T-helper 1 cell treated with Interleukin-12 subunit alpha and Interleukin-12 subunit beta and Interleukin-4 antibody, amounts not matched to agents 30 ng/mL and 1 ng/mL, for 36 hours (primary cell): ENCODE data around the gene TRUB1. TPM values are rescaled to one million over a fixed set of nuclear protein-coding genes. Genes with fewer than 3 reads are reported as not detected.

Source experiments
- intact Hi-C: fragments of 100-400 bp; cut with micrococcal nuclease; formaldehyde crosslinking; loops from one replicate; pipeline ENCODE4 v1.15.1; 2024
- total RNA-seq: library from RNA; stranded (reverse); gene quantifications from 2 replicates; pipeline ENCODE4 v1.2.3, GENCODE V29; 2022

TRUB1 gene
- total RNA-seq, 1 donor from 2014 or later = 14.2 TPM

GRCh38 chr10:114923551-114923950 is 14.4 kb upstream of the TRUB1 start:
- intact Hi-C loops = no loop called here

DNA sequence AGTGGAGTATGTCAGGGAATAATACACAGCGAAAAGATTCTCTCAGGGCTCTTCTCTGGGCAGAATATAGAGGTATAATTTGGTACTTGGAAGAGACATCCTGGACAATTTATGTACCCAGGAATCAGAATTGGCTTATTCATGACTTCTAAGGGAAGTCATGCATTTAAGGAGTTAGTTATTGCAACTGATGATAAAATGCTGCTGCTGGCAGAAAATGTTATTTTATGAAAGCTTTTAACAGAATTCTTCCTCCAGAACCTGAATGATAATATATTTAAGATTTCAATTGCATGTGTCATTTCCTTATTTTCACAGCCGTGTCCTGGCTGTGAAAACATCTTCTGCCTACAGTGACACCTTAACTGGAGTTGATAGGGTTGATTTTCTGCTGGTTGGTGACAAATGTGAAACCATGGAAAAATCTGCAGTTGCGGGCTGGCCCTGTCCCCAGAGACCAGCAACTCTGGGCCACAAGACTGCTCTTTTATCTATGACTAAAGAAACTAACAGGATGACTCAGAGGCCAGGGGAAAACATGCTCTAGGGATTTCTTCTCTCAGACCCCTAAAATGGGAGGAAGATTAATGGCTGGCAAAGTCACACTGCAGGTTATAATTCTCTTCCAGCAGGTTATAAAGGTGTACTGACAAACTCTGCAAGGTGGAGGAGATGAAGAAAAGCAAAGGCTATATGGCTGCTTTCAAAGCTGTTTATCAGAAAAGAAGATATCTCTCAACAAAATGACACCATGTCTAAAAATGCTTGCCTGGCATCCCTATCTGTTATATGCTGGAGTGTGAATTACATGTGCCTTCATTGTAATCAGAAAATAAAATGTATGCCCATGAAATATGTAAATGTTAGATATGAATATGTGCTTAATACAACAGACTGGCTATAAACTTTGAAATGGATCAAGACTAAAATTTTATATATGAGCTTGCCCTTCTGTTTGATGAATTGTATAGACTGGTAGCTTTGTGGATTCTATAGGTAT is 12.1 kb upstream of the TRUB1 start:
- intact Hi-C loops = no loop called here

DNA sequence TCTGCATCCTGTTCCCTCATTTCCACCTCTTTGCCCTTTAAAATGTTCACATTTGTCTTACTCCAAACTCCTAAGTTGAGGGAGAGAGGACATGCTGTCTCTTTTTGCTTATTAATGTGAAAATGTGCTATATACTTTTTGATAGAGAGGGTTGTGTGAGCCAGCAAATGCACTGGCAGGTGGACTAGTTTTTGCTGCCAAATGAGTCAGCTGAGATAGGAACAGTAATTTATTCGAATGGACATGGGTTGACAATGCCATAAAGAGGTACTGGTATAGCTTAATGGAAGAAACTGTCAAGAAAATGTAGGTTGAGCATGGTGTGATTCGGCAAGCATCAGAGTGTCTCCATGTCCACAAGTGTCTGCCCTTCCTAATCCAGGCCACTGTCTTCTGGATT is 9.2 kb upstream of the TRUB1 start:
- intact Hi-C loops = no loop called here

- intact Hi-C loops = loop anchor here (10.0 kb wide), 1 partner anchor 966 kb away; no protein-coding TSS in a partner anchor
These were observed 7.7 kb upstream of the TRUB1 start for GRCh38 chr10:114930320-114930719.

DNA sequence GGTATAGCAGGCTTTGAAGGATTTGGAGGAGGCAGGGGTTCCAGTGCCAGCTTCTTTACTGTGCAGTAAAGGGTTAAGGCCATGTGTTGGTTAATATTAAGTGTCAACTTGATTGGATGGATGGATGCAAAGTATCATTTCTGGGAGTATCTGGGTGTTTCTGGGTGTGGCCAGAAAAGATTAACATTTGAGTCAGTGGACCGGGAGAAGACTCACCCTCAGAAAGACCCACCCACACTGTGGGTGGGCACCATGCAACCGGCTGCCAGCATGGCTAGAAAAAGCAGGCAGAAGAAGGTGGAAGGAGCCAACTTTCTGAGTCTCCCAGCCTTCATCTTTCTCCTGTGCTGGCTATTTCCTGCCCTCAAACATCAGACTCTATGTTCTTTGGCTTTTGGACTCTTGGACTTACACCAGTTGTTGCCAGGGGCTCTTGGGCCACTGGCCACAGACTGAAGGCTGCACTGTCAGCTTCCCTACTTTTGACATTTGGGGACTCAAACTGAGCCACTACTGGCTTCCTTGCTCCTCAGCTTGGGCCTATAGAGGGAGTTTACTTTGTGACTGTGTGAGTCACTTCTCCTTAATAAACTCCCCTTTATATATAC is 6.8 kb upstream of the TRUB1 start:
- intact Hi-C loops = loop anchor here (10.0 kb wide), 1 partner anchor 966 kb away; no protein-coding TSS in a partner anchor

DNA sequence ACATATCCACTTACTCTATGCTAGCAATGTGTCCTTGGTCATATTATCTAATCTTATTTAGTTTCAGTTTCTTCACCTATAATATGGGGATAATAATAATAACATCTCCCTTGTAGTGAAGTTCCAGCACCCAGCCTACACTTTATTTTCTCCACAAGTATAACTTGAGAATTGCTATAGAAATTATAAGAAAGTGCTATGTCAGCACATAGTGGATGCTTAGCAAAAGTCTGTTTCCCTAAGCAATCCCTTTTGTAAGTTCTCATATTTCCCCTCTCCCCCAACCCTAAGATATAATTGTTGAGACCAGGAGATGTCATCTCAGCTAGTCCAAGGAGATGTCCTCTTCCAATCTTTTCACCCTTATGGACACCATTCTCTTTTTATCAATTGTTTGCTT is 5.8 kb upstream of the TRUB1 start:
- intact Hi-C loops = loop anchor here (10.0 kb wide), 1 partner anchor 967 kb away; no protein-coding TSS in a partner anchor

GRCh38 chr10:114932945-114933344 is 5.0 kb upstream of the TRUB1 start:
- intact Hi-C loops = loop anchor here (10.0 kb wide), 1 partner anchor 968 kb away; no protein-coding TSS in a partner anchor

GRCh38 chr10:114933588-114933987 is 4.4 kb upstream of the TRUB1 start:
- intact Hi-C loops = loop anchor here (10.0 kb wide), 1 partner anchor 969 kb away; no protein-coding TSS in a partner anchor

- intact Hi-C loops = loop anchor here (10.0 kb wide), 1 partner anchor 969 kb away; no protein-coding TSS in a partner anchor
These were observed 4.0 kb upstream of the TRUB1 start for GRCh38 chr10:114933995-114934394.

DNA sequence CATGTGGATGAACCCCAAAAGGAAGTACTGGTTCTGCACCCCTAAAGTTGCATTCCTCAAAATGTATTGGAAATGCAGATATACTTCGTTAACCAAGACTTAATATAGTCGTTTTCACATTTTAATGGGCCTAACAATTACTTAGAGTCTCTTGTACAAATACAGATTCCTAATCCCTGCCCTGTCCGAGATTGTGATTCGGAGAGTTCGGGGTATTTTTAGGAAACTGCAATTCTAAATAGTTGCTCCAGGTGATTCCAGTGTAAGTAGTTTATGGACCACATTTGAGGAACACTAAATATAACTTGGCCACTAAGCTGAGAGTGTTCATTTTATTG is 830 bp downstream of the TRUB1 start:
- intact Hi-C loops = loop anchor here (1.0 to 10.0 kb wide), 16 partner anchors 28 to 1250 kb away; partner anchors contain the start of genes ATRNL1 and CCDC186

DNA sequence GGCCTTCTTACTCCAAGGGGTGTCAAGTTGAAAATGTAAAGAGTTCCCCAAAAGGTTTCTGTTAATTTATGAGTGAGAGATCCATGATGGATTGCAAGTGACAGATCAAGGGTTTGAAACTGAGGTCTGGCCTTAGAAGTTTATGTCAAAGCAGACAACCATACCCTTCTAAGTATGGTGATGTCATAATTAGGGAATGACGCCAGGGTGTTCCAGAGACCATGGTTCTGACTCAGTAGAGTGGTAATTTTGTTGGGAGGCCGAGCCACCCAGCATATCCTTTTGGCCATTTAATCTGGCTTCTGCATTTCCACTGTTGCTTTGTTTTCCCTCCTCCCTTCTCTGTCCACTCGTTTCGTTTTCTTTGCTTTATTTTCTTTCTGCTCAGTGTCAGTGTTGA is 2.7 kb downstream of the TRUB1 start:
- intact Hi-C loops = no loop called here

- intact Hi-C loops = no loop called here
These were observed 5.0 kb downstream of the TRUB1 start for GRCh38 chr10:114943000-114943399.

DNA sequence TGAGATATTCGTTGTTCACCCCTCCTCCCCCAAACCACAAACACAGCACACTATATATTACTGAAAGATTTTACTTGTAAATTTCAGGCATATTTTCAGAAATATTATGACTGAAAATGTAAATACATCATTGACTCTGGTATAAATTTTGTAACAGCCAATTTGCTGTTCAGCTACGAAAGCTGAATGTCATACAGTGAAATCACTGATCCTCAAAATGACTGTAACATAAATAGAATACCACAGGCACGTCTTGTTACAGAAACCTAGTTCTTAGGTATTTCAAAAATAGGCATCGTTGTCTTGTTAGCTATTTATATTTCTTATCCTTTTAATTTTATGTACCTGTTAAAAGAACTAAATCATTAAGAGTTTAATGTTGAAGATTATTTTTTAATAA is 15.1 kb downstream of the TRUB1 start:
- intact Hi-C loops = no loop called here

DNA sequence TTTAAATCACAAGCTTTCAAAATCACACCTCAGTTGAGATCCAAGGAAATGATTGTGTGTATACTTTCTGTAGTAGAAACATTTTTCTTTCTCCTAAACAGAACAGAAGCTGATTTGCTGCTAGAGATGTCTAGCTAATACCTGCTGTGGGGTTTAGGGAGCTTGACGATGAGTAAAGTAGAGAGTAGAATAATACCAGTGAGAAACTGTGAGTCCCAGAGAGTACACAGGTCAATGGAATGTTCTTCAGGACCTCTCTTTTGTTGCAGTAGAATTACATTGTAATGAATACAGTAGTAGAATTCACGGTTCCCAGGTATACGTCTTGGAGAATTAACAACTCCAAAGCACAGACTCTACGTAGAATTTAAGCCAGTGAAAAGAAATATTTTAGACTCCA is 18.0 kb downstream of the TRUB1 start:
- intact Hi-C loops = no loop called here

GRCh38 chr10:114956466-114956865 is 18.5 kb downstream of the TRUB1 start:
- intact Hi-C loops = no loop called here

- intact Hi-C loops = no loop called here
These were observed 19.1 kb downstream of the TRUB1 start for GRCh38 chr10:114957122-114957521.

- intact Hi-C loops = no loop called here
These were observed 19.7 kb downstream of the TRUB1 start for GRCh38 chr10:114957673-114958072.

DNA sequence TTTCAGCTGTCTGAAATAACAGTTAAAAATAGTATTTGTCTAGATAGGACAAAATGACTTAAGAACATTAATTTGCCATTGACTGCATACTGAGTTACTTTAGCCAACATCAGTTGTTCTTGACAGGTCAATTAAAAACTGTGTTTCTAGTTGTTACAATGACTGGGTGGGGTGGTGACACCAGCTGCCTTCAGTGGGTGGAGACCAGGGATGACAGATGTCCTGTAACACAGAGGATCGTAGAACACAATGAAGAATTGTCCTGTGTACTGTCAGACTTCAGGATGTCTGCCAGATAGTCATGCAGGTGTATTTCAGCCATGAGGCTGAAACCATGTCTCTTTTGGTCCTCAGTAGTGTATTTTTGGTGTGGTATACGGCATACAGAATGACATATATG is 24.4 kb downstream of the TRUB1 start:
- intact Hi-C loops = no loop called here

GRCh38 chr10:114963908-114964307 is 25.9 kb downstream of the TRUB1 start:
- intact Hi-C loops = no loop called here

DNA sequence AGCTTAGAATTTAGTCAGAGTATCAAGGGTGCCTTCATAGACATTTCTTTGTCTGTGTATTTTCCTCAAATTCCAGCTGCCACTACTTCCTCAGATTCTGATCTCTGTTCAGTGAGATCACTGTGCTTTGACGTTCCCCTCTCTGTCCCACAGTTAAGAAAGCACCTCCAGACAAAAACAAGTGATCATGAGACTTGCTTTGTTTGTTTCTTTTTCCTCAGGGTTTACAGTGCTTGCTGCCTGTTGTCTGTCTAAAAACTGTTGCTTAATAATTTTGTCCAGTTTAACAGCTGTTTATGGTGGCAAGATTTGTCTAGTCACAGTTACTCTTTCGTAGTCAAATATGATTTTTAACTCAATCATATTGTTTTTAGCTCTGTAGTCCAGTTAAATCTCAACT is 29.1 kb downstream of the TRUB1 start:
- intact Hi-C loops = no loop called here

DNA sequence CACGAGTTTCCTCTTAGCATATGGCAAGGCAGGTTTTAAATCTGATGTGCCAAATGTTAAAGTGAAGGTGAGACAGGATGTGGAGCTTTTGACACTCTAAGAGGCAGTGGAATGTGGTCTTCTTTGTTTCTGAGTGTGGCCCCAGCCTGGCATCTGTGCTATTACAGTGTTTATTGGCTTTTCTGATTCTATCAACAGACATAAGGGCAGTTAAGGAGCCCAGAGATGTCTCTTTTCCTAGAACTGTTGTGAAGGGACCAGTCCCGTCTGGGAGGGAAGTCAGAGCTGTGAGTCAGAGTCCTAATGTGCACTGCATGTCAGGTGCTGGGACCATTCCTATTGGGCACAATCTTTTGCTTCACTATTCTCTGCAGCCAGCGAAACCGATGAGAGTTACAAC is 32.5 kb downstream of the TRUB1 start:
- intact Hi-C loops = loop anchor here (1.0 kb wide), 1 partner anchor 32 kb away; the partner anchor contains the start of gene TRUB1

DNA sequence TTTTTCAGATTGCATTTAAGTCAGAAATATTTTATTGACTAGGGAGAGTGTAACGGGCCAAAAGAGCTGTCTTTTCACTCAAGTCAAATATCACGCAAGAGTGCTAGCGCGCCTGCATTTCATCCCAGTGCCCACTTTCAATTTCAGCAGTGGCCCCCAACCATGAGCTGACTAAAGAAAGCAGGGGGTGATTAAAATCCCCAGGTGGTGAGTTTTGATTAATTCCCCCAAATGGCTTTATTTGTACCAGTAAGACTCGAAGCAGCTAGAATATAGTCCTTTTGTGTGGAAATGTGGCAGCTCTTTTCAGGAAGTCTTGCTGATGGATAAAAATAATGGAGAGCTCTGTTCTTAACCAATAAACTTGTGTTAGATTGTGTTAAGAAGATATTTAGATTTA is 35.3 kb downstream of the TRUB1 start:
- intact Hi-C loops = no loop called here
